Hematopoietic multipotent progenitor cell treated with erythropoietin and hydrocortisone succinate and interleukin-3 and kit ligand, for 15 days (in vitro differentiated cells): ENCODE measurements around the gene OSTF1.
A peak's percentile ranks its signal among the peaks of the same experiment; 100 is the strongest.

ENCODE experiments used
- DNase-seq: peaks from one replicate; pipeline ENCODE4 v3.0.0-alpha.2; 2015; ENCODE audit warnings: low spot score

OSTF1 gene

GRCh38 chr9:75167281-75167680 is 79.0 kb downstream of the OSTF1 start:
- no peak for DNase-seq

- no peak for DNase-seq
Observed at GRCh38 chr9:75168270-75169178, 80.2 kb downstream of the OSTF1 start.

GRCh38 chr9:75169623-75170022 is 81.3 kb downstream of the OSTF1 start:
- no peak for DNase-seq

GRCh38 chr9:75170898-75171360 is 82.6 kb downstream of the OSTF1 start:
- DNase-seq = no peak

- DNase-seq = no peak
Observed at GRCh38 chr9:75175395-75175794, 87.1 kb downstream of the OSTF1 start.

GRCh38 chr9:75176037-75176436 is 87.7 kb downstream of the OSTF1 start:
- DNase-seq = no peak

- peak; percentile 49 for DNase-seq
Observed at GRCh38 chr9:75181750-75182149, 93.4 kb downstream of the OSTF1 start.

- DNase-seq = no peak
Observed at GRCh38 chr9:75183306-75183705, 95.0 kb downstream of the OSTF1 start.

- DNase-seq = no peak
Observed at GRCh38 chr9:75184471-75184870, 96.2 kb downstream of the OSTF1 start.

GRCh38 chr9:75185585-75186170 is 97.4 kb downstream of the OSTF1 start:
- DNase-seq = peak; percentile 37

GRCh38 chr9:75186767-75187380 is 98.6 kb downstream of the OSTF1 start:
- DNase-seq = peak; percentile 41

- DNase-seq = no peak
Observed at GRCh38 chr9:75188756-75189155, 100.4 kb downstream of the OSTF1 start.

GRCh38 chr9:75190762-75191161 is 102.4 kb downstream of the OSTF1 start:
- no peak for DNase-seq
